GM23248 (cell line): ENCODE data around the gene MAGI1.

Source experiments
- EZH2 ChIP-seq: fragments of 200-600 bp; sonication (generic); IDR thresholded peaks from 2 replicates; pipeline ENCODE4 v1.6.1; 2018; ENCODE audit warnings: antibody characterized with exemption, mild to moderate bottlenecking; ENCODE audit not compliant: insufficient read depth, poor library complexity, severe bottlenecking
- EZH2phosphoT487 ChIP-seq: fragments of 200-600 bp; sonication (generic); IDR thresholded peaks from 2 replicates; pipeline ENCODE4 v1.6.1; 2018; ENCODE audit warnings: antibody characterized with exemption, moderate library complexity, mild to moderate bottlenecking, low read depth; ENCODE audit not compliant: insufficient read depth

GRCh38 chr3:66018057-66019033 is 20.4 kb downstream of the MAGI1 start:
- TF ChIP-seq EZH2 = no peak
- no peak for TF ChIP-seq EZH2phosphoT487
